C1 segment of cervical spinal cord (tissue), 14 donors: ENCODE measurements around the gene IFI27.
"Not testable (repeated sequence)": the region's sequence is repeated elsewhere in the genome, so short reads cannot be mapped to it uniquely, and the experiment has no call there.

Source experiments
- DNase-seq, 14 donors: peaks; one replicate each; lab custom pipeline; 2025; lab: John Stamatoyannopoulos, UW

Gene IFI27

DNA sequence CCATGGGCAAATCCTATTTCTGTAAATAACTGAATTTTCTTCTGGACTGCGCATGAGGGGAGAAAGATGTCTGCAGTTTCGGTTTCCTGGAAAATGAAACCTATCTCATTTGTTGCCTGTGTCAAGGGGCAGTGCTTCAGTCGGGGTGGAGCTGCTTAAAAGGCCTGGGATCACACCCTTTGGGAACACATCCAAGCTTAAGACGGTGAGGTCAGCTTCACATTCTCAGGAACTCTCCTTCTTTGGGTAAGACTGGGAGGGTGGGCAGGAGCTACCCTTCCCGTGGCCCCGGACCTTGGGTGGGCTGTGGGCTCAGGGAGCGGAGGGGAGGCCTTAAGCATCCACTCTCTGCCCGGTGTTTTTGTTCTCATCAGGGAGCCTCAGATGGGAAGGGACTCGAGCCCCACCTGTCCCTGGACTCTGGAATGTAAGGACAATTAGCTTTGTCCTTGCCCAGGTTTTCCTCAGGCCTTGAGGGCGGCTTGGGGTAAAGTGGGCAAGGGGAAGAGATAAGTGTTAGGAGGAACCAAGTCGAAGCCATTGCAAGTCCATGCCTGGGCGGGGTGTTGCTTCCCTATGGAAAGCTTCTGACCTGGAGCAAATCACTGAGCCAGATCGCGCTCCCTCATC lies at the start of gene IFI27:
TSS of gene IFI27 (plus strand) at position 185 of the 630 bp plus-strand sequence.
- DNase-seq: no peak

GRCh38 chr14:94062344-94062940 lies 48.1 kb upstream of the IFI27 start:
- no peak for DNase-seq

GRCh38 chr14:94066089-94066676 lies 44.4 kb upstream of the IFI27 start:
- DNase-seq: no peak

- DNase-seq: not testable (repeated sequence)
Observed at GRCh38 chr14:94072076-94072475, 38.5 kb upstream of the IFI27 start.

- DNase-seq: no peak
Observed at GRCh38 chr14:94074534-94074933, 36.0 kb upstream of the IFI27 start.

- no peak for DNase-seq
Observed at GRCh38 chr14:94075008-94075407, 35.5 kb upstream of the IFI27 start.

- DNase-seq: no peak
Observed at GRCh38 chr14:94077111-94077821, 33.3 kb upstream of the IFI27 start.

- DNase-seq: no peak
Observed at GRCh38 chr14:94077823-94078222, 32.7 kb upstream of the IFI27 start.

- DNase-seq: no peak
Observed at GRCh38 chr14:94079891-94080620, 30.5 kb upstream of the IFI27 start.

GRCh38 chr14:94080621-94081385 lies 29.7 kb upstream of the IFI27 start, which contains the start of the genes DDX24 and IFI27L1:
Gene DDX24 (minus strand): TSS chr14:94081202. CDS start chr14:94079742, 1,460 bp downstream.
Gene IFI27L1 (plus strand): TSS chr14:94081310. CDS start chr14:94096938, 15,628 bp downstream.
- peak; percentile 28 to 94 (median 87) for DNase-seq

GRCh38 chr14:94081386-94081820 lies 29.1 kb upstream of the IFI27 start:
- no peak for DNase-seq

DNA sequence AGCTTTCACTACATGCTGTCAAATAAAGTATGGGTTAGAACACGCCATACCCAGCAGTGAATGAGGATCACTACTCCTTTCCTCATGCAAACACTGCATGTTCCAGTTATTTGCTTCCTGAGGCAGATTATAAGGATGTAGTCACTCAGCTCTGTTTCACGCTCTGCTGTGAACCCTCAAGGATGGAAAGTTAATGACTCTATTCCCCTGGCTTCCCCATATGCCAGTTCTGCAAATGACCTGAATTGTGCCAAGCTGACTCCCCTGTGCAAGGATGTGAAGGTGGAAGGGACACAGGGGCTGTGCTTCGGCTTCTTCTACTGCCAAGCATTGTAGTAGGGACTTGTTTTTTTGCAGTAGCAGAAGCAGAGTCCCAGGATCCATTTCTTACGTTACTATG lies 22.6 kb upstream of the IFI27 start:
- DNase-seq: no peak

GRCh38 chr14:94088516-94088915 lies 22.0 kb upstream of the IFI27 start:
- DNase-seq: no peak

- no peak for DNase-seq
Observed at GRCh38 chr14:94089479-94089878, 21.1 kb upstream of the IFI27 start.

GRCh38 chr14:94093418-94093817 lies 17.1 kb upstream of the IFI27 start:
- no peak for DNase-seq

- no peak for DNase-seq
Observed at GRCh38 chr14:94097091-94097490, 13.4 kb upstream of the IFI27 start.

DNA sequence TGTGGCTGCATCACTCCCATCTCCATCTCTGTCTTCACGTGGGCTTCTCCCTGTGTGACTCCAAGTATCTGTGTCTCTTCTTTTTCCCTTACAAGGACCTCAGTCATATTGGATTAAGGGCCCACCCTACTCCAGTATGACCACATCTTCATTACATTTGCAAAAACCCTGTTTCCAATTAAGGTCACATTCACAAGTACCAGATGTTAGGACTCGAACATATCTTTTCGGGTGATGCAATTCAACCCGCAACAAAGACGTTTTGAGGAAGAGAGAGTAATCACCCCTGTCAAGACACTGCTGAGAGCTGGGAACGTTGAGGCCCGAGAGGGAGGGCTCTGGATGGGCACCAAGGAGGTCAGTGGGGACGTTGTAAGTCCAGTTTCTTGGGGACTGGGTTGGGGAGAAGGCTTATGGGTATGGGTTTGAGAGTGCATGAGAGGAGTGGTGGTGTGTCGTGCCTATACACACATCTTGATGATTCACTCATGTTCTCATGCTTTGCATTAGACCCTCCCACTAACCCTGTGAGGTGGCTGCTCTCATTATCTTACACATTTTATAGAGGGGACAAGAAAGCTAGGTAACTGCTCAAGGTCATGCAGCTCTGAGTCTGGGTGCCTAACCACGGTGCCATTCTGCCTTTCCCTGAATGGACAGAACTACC lies 12.1 kb upstream of the IFI27 start:
- DNase-seq: no peak

GRCh38 chr14:94099006-94099405 lies 11.5 kb upstream of the IFI27 start:
- DNase-seq: no peak

DNA sequence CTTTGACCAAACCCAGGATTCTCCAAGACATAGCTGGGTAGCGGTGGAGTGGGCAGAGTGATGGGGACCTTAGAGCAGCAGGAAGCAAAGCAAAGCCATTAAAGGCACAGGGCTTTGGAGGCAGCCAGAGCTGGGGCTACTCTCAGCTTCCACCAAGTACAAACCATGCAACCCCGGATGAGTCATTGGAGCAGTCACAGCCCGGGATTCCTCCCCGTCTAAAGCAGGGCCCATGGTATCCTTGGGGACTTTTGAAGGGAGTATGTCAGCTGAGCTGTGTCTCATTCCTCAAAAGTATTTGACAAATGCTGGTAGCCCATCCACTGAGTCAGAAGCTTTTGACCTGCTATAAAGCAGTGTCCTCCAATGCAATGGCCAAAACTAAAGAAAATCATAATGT lies 9.7 kb upstream of the IFI27 start:
- DNase-seq: peak in 1 of 14 donors; percentile 59

- peak in 4 of 14 donors; percentile 16 to 66 (median 41) for DNase-seq
Observed at GRCh38 chr14:94101748-94102147, 8.8 kb upstream of the IFI27 start.
